NT2/D1 (cell line): ENCODE results near the gene GDF7.

Source experiments
- SUZ12 ChIP-seq: IDR thresholded peaks from 2 replicates; pipeline ENCODE4 v1.6.1; 2011; ENCODE audit not compliant: insufficient read length, insufficient read depth; ENCODE audit errors: extremely low read depth
- YY1 ChIP-seq: IDR thresholded peaks from 2 replicates; pipeline ENCODE4 v1.6.1; 2011; ENCODE audit not compliant: insufficient read length, insufficient read depth
- ZNF274 ChIP-seq: IDR thresholded peaks from 2 replicates; pipeline ENCODE4 v1.6.1; 2011; ENCODE audit warnings: mild to moderate bottlenecking, low read depth, low read length

DNA sequence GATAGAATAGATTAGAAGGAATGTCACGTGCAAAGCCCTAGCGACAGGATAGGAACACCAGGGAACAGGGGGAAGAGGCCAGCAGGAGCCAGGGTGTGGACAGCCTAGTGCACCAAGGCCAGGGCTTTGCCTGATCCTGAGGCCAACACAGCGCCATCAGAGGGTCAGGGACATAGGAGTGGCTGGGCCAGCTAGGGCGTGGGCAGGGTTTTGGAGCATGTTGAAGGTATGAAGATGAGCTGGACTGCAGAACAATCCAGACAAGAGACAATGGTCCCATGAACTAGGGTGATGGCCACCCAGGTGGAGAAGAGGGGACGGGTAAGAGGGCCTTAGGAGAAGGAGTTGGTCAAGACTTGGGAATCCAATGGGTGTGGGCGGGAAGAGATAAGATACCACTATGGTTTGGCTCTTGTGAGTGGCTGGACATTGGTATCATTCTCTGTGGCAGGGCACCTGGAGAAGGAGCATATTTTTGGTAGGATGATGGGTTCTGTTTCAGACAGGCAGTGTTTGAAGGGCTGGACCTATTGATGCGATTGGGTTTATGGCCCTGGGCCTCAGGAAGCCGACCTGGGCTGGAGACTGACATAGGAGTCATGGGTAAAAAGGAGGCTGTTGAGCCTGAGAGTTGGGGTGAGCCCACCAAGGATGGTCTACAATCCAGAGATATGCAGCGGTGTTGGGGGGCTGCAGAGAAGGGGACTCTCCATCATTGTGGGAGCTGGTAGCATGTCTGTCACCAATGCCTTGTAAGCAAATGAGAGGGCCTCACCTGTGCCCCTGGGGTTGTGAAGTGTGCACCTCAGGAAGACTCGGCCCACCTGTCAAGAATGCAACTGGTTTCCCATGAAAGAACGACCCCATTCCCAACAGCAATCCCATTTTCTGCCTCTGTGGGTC lies 14.0 kb upstream of the GDF7 start:
- no peak for TF ChIP-seq ZNF274
- no peak for TF ChIP-seq SUZ12
- no peak for TF ChIP-seq YY1
